Activated CD4-positive, alpha-beta memory T cell treated with anti-CD3 and anti-CD28 coated beads, Interleukin-2, amount 10 ng/mL, durations not matched to agents 7 days and 5 days (primary cell): ENCODE results near the gene MEF2B. TPM values are rescaled to one million over a fixed set of nuclear protein-coding genes. Genes with fewer than 3 reads are reported as not detected.

Experiments used
- CTCF ChIA-PET: fragments of 350-600 bp; sonication (Branson Sonifier 250); formaldehyde crosslinking; loops from one replicate; lab custom pipeline; 2021; ENCODE audit warnings: antibody characterized with exemption, inconsistent platforms; lab: Charles Lee
- POLR2A ChIA-PET: fragments of 350-600 bp; sonication (Branson Sonifier 250); formaldehyde crosslinking; loops from one replicate; lab custom pipeline; 2021; ENCODE audit warnings: antibody characterized with exemption; lab: Charles Lee
- DNase-seq: peaks from one replicate; pipeline ENCODE4 v3.0.0-alpha.2; 2020
- H3K27ac Mint-ChIP-seq: one replicate; pipeline ENCODE4 v1.8.0; 2021; ENCODE audit warnings: mild to moderate bottlenecking, mixed read lengths
- H3K27me3 Mint-ChIP-seq: one replicate; pipeline ENCODE4 v1.8.0; 2021; ENCODE audit warnings: mixed read lengths
- H3K36me3 Mint-ChIP-seq: one replicate; pipeline ENCODE4 v1.8.0; 2021; ENCODE audit warnings: low read depth, mixed read lengths
- H3K4me1 Mint-ChIP-seq: one replicate; pipeline ENCODE4 v1.8.0; 2021; ENCODE audit warnings: mixed read lengths
- H3K4me3 Mint-ChIP-seq: one replicate; pipeline ENCODE4 v1.8.0; 2021; ENCODE audit warnings: mild to moderate bottlenecking, mixed read lengths
- H3K9me3 Mint-ChIP-seq: one replicate; pipeline ENCODE4 v1.8.0; 2021; ENCODE audit warnings: mixed read lengths
- total RNA-seq, 2 experiments: library from RNA; stranded (reverse); gene quantifications; one replicate each; pipeline ENCODE4 v1.2.3, GENCODE V29; 2021

MEF2B gene
- total RNA-seq, 2 experiments from 2014 or later: 1.6 to 5.4 TPM

DNA sequence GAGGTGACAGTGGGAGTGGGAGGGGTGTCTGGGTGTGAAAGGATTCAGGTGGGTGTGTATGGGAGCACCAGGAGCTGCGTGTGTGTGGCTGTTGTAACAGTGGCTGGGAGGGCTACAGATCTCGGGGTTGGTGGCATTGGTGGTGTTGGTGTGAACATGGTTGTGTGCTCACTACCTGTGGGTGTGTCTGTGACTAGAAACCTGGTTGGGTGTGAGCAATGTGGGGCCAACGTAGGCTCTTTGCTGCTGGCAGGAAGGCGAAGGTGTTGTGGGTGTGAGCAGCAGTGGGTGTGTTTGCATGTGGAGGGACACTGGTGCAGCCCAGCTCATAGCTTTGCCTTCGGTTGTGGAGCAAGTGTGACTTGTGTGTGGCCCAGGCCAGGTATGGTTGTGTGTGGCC, 36.9 kb upstream of the MEF2B start:
- no peak overlapping the region for H3K4me3 Mint-ChIP-seq
- peaks cover 10% of the 10 kb centered on the region for H3K27me3 Mint-ChIP-seq
- DNase-seq: no peak
- peaks cover 21% of the 10 kb centered on the region for H3K36me3 Mint-ChIP-seq
- peaks cover 10% of the 10 kb centered on the region for H3K9me3 Mint-ChIP-seq
- CTCF ChIA-PET: no interaction called here
- peak overlapping the region; percentile 93 for H3K27ac Mint-ChIP-seq
- H3K4me1 Mint-ChIP-seq: peaks cover 53% of the 10 kb centered on the region
- POLR2A ChIA-PET: interaction anchor here (6.6 kb wide), 1 partner anchor 14 kb away, joined by 102 read pairs; the partner anchor contains the start of genes BORCS8 and RFXANK

DNA sequence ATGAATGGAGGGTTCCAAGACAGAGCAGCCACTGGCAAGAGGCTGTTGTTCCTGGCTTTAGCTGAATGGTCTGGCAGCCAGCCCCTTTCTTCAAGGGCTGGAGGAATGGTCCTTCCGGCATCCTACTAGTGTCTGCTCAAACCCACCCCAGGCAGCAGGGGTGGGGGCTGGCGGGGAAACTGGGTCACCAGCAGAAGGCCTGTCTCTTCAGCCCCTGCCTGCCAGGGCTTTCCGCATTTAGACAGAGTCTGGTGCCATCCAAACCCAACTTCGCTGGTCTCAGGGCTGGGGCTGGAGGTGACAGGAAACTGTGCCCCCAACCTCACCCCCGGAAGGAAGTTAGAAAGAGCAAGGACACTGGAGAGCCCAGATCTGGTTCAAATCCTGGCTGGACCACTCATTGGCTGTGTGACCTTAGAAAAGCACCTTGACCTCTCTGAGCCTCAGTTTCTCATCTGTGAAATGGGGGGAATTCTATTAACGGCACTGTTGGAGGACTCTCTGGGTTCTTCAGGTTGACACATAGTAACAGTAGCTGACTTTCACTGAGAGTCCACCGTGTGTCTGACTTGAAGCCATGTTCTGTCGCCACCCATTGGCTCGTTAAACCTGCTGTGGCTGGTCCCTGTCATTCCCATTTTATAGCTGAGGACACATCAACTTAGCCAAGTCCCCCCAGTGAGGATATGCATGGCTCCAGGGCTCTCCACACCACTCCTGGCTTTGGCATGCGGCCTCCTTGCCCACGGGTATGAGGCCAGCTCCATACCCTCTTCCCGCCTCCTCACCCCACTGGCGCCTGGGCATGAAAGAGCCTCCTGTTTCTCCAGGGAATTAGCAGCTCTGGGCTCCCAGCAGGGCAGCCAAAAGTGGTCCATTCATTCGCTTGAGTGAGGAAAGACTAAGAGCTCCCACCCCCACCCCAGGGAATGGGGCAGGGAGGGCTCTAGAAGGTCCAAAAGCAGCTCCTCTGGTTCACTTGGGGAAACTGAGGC, 35.6 kb upstream of the MEF2B start:
- POLR2A ChIA-PET: interaction anchor here (1.2 to 6.6 kb wide), 2 partner anchors 13 to 16 kb away, joined by 3 to 102 read pairs; partner anchors contain the start of genes BORCS8 and RFXANK
- Mint-ChIP-seq H3K27ac (no peak overlapping the region), H3K27me3 (peaks cover 4% of the 10 kb centered on the region), H3K36me3 (peaks cover 23% of the 10 kb centered on the region), H3K4me1 (peaks cover 57% of the 10 kb centered on the region), H3K9me3 (peaks cover 10% of the 10 kb centered on the region), H3K4me3 (no peak overlapping the region)
- no peak for DNase-seq
- CTCF ChIA-PET: interaction anchor here (0.8 to 1.5 kb wide), 2 partner anchors 19 to 60 kb away, joined by 3 to 4 read pairs; no protein-coding TSS in a partner anchor

GRCh38 chr19:19204181-19204580, 34.1 kb upstream of the MEF2B start:
- no peak overlapping the region for H3K27ac Mint-ChIP-seq
- CTCF ChIA-PET: interaction anchor here (0.7 to 3.4 kb wide), 5 partner anchors 20 to 141 kb away, joined by 3 to 12 read pairs (median 3); no protein-coding TSS in a partner anchor
- H3K4me1 Mint-ChIP-seq: peaks cover 57% of the 10 kb centered on the region
- H3K4me3 Mint-ChIP-seq: peak overlapping the region; percentile 46
- peaks cover 1% of the 10 kb centered on the region for H3K27me3 Mint-ChIP-seq
- H3K9me3 Mint-ChIP-seq: peaks cover 10% of the 10 kb centered on the region
- peaks cover 26% of the 10 kb centered on the region for H3K36me3 Mint-ChIP-seq
- POLR2A ChIA-PET: interaction anchor here (1.2 to 6.6 kb wide), 2 partner anchors 11 to 15 kb away, joined by 3 to 102 read pairs; partner anchors contain the start of genes BORCS8 and RFXANK
- no peak for DNase-seq

DNA sequence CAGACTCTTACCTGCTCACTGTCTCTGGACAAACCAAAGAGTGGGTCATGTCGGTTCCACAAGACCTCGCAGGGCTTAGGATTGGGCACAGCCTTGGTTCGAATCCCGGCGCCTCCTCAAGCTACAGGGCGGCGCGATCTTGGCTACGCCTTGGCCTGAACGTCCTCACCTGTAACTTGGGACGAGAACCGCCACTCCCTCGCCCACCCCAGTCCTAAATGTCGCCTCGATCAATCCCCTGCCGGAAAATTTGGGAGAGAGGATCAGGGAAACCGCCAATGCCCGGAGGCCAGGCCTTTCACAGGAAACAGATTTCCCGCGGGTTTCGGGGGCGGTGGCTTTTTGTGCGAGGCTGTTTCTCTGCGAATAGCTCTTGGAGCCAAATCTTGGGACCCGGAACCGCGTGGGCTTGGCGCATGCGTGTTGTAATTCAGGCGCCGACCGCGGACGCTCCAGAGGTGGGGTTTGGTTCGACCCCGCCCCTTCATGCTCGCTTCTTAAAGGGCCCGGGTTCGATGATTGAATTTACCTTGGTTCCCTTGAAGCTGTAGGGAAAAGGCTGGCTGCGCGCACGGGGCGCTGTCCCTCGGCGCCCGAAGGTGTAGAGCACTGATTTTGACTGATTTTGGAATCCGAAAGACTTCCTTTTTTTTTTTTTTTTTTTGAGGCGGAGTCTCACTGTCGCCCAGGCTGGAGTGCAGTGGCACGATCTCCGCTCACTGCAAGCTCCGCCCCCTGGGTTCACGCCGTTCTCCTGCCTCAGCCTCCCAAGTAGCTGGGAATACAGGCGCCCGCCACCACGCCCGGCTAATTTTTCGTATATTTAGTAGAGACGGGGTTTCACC, 33.2 kb upstream of the MEF2B start, which contains the start of gene NR2C2AP:
Gene NR2C2AP, minus strand, starts transcription at position 403 of the 845 bp plus-strand sequence. Its CDS starts 354 bp downstream, at position 49.
- H3K27ac Mint-ChIP-seq: peak within 1 kb of the TSS; percentile 86
- peaks cover 57% of the 10 kb centered on the region for H3K4me1 Mint-ChIP-seq
- ChIA-PET CTCF (interaction anchor here (0.6 to 3.4 kb wide), 11 partner anchors 10 to 288 kb away, joined by 3 to 12 read pairs (median 3); partner anchors contain the start of genes BORCS8, GATAD2A and RFXANK), POLR2A (interaction anchor here (0.6 to 6.6 kb wide), 9 partner anchors 9 to 286 kb away, joined by 3 to 102 read pairs (median 4); partner anchors contain the start of genes BORCS8, GATAD2A, NCAN and RFXANK)
- H3K9me3 Mint-ChIP-seq: peaks cover 10% of the 10 kb centered on the region
- peak within 1 kb of the TSS; percentile 90 for H3K4me3 Mint-ChIP-seq
- peak; percentile 93 for DNase-seq
- H3K36me3 Mint-ChIP-seq: peaks cover 32% of the 10 kb centered on the region
- peaks cover 1% of the 10 kb centered on the region for H3K27me3 Mint-ChIP-seq

DNA sequence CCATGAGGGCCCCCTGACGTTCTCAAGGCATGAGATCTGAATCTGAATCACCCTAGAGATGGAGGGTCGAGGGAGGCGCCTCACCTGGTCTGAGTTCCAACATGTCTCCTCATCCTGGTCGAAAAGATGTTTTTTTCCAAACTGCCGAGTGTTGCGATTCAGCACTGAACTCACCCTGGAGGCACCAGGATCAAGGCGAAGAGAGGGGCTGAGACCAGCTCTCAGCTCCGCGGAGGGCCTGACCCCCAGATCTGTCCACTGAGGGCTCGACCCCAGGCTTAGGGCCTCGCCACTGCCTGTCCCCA, 32.6 kb upstream of the MEF2B start:
- Mint-ChIP-seq H3K27me3 (peaks cover 1% of the 10 kb centered on the region), H3K27ac (peak overlapping the region; percentile 86), H3K36me3 (peaks cover 37% of the 10 kb centered on the region), H3K4me1 (peaks cover 54% of the 10 kb centered on the region), H3K9me3 (peaks cover 8% of the 10 kb centered on the region), H3K4me3 (peak overlapping the region; percentile 90)
- CTCF ChIA-PET: interaction anchor here (1.0 to 3.4 kb wide), 9 partner anchors 10 to 288 kb away, joined by 3 to 12 read pairs (median 5); partner anchors contain the start of genes BORCS8, GATAD2A and RFXANK
- POLR2A ChIA-PET: interaction anchor here (0.6 to 6.6 kb wide), 8 partner anchors 9 to 286 kb away, joined by 3 to 102 read pairs (median 4); partner anchors contain the start of genes BORCS8, GATAD2A, NCAN and RFXANK
- DNase-seq: no peak

- Mint-ChIP-seq H3K4me1 (peaks cover 47% of the 10 kb centered on the region), H3K4me3 (peak overlapping the region; percentile 90), H3K9me3 (peaks cover 1% of the 10 kb centered on the region), H3K36me3 (peaks cover 33% of the 10 kb centered on the region), H3K27me3 (no peaks in the 10 kb centered on the region), H3K27ac (peak overlapping the region; percentile 86)
- ChIA-PET POLR2A (interaction anchor here (1.1 to 6.6 kb wide), 4 partner anchors 9 to 23 kb away, joined by 3 to 102 read pairs (median 6); partner anchors contain the start of genes BORCS8, NCAN and RFXANK), CTCF (interaction anchor here (1.1 to 3.4 kb wide), 5 partner anchors 9 to 289 kb away, joined by 3 to 12 read pairs (median 5); no protein-coding TSS in a partner anchor)
- no peak for DNase-seq
Observed at GRCh38 chr19:19201697-19202630, 31.9 kb upstream of the MEF2B start.

DNA sequence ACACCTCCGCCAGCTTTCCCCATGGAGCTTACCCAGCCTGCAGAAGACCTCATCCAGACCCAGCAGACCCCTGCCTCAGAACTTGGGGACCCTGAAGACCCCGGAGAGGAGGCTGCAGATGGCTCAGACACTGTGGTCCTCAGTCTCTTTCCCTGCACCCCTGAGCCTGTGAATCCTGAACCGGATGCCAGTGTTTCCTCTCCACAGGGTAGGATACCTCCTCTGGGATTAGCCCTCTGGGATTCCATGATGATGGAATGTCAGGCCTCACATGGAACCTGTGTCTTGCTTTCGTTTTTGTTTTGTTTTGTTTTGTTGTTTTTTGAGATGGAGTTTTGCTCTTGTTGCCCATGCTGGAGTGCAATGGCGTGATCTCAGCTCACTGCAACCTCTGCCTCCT, 23.9 kb upstream of the MEF2B start:
- no peak for DNase-seq
- H3K4me3 Mint-ChIP-seq: peak overlapping the region; percentile 98
- H3K27ac Mint-ChIP-seq: peak overlapping the region; percentile 54
- peaks cover 37% of the 10 kb centered on the region for H3K36me3 Mint-ChIP-seq
- H3K9me3 Mint-ChIP-seq: no peaks in the 10 kb centered on the region
- POLR2A ChIA-PET: interaction anchor here (0.6 to 5.1 kb wide), 5 partner anchors 10 to 623 kb away, joined by 3 to 102 read pairs (median 3); partner anchors contain the start of gene NR2C2AP
- no peaks in the 10 kb centered on the region for H3K27me3 Mint-ChIP-seq
- CTCF ChIA-PET: interaction anchor here (1.4 to 3.3 kb wide), 2 partner anchors 19 to 48 kb away, joined by 5 to 9 read pairs; no protein-coding TSS in a partner anchor
- peaks cover 46% of the 10 kb centered on the region for H3K4me1 Mint-ChIP-seq

DNA sequence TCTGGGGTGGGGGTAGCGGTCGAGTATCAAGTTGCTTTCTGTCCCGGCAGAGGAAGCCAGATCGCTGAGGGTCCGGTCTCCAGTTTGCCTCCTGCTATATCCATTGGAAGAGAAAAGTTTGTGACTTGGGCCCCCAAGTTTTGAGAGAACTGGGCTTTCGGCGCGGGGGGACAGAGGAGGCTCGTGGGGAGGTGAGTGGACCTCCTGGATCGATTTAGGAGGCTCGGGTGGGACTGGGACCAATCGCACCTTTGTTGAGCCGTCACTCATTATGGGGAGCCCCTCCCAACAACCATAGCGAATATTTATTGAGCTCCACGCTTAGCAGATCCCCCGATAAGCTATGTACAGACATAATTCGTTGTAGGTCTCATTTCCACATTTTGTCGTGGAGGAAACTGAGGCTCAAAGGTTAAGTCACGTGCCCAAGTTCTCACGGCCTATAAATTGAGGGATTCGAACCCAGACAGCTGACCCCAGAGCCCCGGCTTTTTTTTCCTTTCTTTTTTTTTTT, 22.9 kb upstream of the MEF2B start:
- Mint-ChIP-seq H3K27ac (peak overlapping the region; percentile 99), H3K9me3 (no peaks in the 10 kb centered on the region), H3K36me3 (peaks cover 34% of the 10 kb centered on the region), H3K4me3 (peak overlapping the region; percentile 98), H3K27me3 (no peaks in the 10 kb centered on the region), H3K4me1 (peaks cover 48% of the 10 kb centered on the region)
- POLR2A ChIA-PET: interaction anchor here (0.9 to 5.1 kb wide), 8 partner anchors 11 to 470 kb away, joined by 3 to 102 read pairs (median 4); partner anchors contain the start of genes ATP13A1 and NR2C2AP
- CTCF ChIA-PET: interaction anchor here (0.7 to 3.3 kb wide), 8 partner anchors 9 to 274 kb away, joined by 3 to 9 read pairs (median 6); partner anchors contain the start of genes COPE, DDX49, GATAD2A and NR2C2AP
- DNase-seq: no peak

DNA sequence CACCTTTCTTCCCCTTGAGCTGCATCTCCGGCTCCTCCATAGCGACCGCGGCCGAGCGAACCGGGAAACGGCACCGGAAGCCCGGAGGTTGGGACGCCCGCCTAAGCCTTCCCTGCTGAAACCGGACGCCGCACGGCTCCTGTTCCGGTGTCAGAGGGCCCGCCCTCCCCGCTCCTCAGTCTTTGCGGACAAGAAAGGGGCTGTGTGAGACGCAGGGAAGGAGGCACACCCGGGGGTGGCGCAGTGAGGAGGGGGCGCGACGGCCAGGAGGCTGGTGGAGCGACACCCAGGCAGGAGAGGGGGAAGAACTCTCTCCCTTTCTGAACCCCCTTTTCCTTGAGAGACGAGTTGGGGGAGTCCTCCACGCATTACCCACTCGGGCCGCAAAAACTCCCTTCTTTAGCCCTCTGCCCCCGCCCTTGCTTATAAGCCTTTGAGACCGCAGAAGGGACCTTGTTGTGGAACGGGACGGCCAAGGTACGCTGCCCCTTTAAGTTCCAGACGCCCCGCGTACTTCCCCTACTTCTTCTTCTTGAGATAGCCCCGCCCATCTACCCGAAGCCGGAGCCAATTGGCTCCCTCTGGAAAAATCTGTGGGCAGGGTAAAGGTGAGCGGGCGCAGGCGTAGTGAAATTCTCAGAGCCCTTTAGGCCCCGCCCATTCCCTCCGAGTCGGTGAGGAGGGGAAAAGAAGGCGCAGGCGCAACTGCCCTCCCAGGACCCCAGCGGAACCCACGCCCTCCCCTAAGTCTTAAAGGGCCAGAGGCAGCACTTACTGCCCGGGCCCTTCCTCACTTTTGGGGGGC, 22.2 kb upstream of the MEF2B start, which contains the start of the genes BORCS8 and RFXANK:
Gene BORCS8, minus strand, starts transcription at position 75 of the 805 bp plus-strand sequence. Its CDS starts 35 bp downstream, at position 40.
Gene RFXANK, plus strand, starts transcription at position 181 of the 805 bp plus-strand sequence. CDS start 1,689 bp downstream, outside the sequence.
- DNase-seq: peak; percentile 99
- POLR2A ChIA-PET: interaction anchor here (0.6 to 5.1 kb wide), 14 partner anchors 12 to 635 kb away, joined by 3 to 102 read pairs (median 3); partner anchors contain the start of genes ATP13A1 and NR2C2AP
- peaks cover 48% of the 10 kb centered on the region for H3K4me1 Mint-ChIP-seq
- H3K4me3 Mint-ChIP-seq: peak within 1 kb of the TSS; percentile 98
- H3K9me3 Mint-ChIP-seq: no peaks in the 10 kb centered on the region
- CTCF ChIA-PET: interaction anchor here (0.7 to 3.3 kb wide), 12 partner anchors 8 to 298 kb away, joined by 3 to 19 read pairs (median 7); partner anchors contain the start of genes COPE, DDX49, GATAD2A and NR2C2AP
- H3K36me3 Mint-ChIP-seq: peaks cover 29% of the 10 kb centered on the region
- H3K27ac Mint-ChIP-seq: peak within 1 kb of the TSS; percentile 99
- H3K27me3 Mint-ChIP-seq: no peaks in the 10 kb centered on the region
